HG03469 (cell line): ENCODE results near the gene GPC4.
"Not testable (repeated sequence)": the region's sequence is repeated elsewhere in the genome, so short reads cannot be mapped to it uniquely, and the experiment has no call there.

Experiments used
- ATAC-seq: cut with Tn5 transposase; IDR thresholded peaks from one replicate; pipeline ENCODE4 v1.9.1; 2021; ENCODE audit warnings: mild to moderate bottlenecking, moderate library complexity, moderate number of reproducible peaks; ENCODE audit not compliant: unreplicated experiment

The GPC4 gene

DNA sequence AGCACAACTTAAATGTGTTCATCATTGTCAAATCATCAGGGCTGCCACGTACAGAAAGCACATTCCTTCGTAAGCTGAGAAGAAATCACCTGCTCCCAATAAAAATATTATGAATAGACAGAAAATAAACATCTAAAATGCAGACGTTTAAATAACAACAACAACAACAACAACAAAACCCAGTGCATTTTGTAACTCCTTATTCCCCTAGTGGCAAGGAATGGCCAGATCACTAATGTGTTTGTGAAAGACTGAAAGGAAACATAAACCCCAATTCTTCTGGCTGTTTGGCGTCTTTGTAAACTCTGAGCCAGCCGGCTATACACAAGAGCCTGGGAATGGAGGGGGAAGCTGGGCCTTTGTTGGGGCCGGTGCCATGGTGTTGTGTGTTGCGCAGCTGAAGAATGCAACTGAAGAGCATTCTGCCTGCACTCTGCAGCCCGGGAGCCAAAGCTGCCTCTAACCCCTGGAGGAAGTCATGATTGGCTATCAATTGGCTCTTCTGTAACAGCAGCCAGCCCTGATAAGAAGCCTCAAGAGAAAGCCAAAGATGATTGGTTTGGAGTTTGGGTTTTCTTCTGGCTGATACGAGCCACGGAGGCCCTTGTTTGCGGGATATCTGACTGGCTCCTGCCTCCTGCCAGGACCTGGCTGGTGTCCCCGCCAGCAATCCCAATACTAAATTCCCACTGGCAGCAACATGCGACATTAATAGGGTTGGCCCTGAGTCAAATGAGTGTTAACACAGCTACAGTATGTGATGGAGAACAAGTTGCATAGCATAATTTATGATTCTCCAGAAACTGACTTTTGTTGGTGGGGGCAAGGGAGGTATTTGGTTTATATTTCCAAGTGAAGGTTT, 107.4 kb downstream of the GPC4 start:
- no peak for ATAC-seq

DNA sequence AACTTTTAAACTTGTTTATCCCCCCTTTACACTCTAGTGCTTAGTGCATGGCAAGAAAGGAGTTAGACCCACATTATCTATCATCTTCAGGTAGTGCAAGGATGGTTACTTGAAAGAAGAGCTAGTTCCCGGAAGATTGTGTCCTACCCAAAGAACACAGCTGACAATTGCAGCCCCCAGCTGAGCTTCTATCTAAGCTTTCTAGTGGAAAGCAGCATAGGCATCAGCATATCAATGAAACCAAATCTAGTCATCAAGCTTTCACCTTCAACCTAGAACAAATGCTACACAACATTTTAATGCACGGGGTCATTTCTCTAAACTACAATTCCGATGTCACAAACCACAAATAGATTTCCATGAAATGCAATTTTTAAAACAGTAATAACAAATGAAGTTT, 108.2 kb downstream of the GPC4 start:
- no peak for ATAC-seq

DNA sequence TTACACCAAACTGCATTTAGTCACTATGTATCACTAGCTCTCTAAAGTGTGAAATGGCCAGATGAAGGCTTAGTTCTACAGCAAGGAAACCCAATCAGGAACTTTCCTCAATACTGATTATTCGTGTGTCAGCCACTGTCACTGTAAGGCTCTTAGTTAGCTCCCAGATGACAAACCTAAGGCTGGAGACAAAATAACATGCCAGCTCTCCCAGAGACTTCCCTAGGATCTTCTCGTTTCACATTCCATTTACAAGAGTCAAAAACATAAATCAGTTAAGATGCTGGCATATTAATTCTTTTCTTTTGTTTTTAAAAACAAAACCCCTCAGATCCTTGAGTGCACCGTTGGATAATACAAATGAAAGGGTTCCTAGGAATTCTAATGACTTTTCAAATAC, 109.0 kb downstream of the GPC4 start:
- no peak for ATAC-seq

DNA sequence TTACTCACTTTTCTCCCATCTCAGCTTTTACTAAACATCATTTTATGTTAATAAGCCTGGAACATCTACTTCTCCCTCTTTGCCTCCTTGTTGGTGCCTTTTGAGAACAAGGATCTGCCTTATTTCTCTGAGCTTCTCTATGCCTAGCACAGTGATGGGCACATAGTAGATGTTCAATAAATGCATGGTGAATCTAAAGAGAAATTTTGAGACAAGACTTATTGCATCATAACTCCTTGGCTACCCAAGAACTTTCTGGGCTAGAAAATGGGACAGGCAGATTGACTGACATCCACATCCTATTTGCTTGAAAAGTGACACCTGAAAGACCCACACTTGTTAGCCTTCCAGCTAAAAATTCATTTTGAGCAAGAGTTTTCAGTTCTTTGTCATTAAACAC, 109.9 kb downstream of the GPC4 start:
- no peak for ATAC-seq

DNA sequence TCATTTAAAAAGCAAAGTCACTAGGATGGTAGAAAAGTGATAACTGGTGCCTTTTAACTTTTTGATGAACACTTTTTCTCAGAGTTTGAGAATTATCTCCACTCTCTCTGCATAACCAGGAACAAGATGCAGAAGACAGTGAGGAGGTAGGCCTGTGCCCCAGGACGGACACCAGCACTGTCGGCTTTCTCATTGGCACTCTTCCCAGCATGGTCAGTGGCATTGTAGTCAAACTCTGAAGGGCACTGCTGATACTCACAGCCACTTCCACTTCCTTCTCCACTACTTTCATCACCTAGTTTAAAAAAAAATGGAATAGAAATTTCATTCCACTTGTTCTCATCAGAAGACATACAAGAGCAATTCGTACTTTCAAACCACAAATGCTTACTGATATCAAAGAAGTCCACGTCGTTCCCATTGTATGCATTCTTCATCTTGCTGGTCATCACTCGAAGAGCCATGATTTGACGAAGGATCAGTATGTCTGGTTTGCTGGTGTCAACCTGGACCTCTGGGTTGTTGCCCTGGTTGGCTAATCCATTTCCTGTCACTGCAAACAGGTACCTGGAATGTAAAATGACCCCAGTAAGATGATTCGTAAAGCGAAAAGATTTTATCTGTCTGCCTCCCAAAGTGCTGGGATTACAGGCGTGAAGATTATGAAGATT, 112.4 kb downstream of the GPC4 start:
- ATAC-seq, result no peak

DNA sequence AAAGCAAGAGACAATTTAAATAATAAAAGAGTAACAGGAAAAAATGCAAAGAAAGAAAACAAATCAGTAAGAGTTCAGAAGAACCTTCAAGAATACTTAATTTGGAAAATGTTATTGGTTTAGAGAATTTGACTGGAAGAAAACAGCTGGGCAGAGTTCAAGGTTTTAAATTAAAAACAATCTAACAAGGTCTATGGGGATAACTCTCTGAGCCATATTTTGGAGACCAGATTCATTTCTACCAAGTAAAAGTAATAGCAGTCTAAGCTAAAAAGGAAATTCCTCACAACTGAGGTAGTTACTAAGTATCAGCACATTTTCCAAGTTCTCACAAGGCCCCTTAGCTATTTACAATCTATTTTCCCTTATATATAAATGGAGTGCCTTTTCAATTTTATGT, 114.7 kb downstream of the GPC4 start:
- no peak for ATAC-seq

DNA sequence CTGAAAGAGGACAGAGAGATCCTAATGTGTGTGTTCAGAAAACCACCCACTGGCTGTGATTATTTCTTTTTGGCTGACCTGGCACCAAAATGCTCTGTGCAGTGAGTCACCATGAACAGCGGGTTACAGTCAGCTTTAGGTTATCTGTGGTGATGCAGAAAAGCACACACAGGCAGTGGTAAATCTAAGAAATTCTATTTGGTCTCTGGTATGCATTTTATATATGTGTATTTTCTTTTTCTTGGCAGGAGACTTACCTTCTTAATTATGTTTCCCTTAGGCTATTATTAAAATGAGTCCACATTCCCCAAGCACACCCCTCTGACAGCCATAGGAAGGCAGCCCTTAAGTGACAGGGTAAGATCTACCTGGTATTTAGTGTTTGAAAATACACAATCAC, 118.0 kb downstream of the GPC4 start:
- no peak for ATAC-seq

DNA sequence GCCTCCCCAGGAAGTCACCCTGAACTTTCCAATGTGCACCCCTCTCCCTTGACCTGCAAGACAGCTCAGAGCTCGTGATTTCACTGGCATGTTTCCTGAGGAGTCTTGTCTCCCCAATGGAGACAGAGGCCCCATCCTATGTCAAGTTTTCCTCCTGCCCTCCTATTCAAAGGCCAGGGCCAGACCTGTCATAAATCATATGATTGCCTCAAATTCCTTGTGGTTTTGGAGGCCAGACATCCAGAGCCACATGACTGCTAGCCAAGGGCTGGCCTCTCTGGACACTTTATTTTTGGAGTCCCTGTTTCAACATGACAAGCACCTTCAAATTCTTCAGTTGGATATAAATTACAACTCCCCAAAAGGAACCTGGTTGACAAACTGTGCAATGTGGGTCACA, 121.2 kb downstream of the GPC4 start:
- no peak for ATAC-seq

DNA sequence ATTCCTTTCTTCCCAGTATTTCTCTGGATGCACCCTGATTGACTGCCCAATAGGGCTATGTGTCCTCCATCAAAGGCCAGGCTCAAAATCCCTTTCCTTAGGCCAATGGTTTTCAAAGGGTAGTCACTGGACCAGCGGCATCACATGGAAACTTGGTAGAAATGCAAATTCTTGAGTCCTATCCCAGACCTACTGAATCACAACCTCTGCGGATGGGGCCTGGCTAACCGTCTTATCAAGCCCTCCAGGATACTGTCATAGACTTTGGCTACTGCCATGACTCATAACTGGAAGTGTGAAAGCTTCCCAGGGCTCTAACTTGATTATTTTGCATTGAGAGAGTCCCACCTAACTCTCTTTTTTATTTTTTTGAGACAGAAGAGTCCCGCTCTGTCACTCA, 125.2 kb downstream of the GPC4 start:
- ATAC-seq, result no peak

DNA sequence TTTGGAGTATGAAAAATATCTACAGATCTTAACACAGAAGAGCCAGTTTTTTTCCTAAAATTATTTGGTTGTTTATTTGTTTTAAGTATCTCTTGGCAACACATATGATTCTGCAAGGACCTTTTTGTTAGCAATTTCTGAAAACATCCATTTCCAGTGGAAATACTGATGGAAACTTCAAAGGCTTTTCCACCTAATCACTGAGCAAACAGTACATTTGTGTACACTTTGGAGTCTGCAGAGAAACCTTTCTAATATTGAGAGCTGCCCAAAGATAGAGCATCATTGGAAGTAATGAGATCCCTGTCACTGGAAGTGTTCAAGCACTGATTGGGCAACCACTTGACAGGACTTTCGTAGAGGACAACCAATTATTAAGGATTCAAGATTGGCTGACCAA, 127.4 kb downstream of the GPC4 start:
- ATAC-seq, result no peak

DNA sequence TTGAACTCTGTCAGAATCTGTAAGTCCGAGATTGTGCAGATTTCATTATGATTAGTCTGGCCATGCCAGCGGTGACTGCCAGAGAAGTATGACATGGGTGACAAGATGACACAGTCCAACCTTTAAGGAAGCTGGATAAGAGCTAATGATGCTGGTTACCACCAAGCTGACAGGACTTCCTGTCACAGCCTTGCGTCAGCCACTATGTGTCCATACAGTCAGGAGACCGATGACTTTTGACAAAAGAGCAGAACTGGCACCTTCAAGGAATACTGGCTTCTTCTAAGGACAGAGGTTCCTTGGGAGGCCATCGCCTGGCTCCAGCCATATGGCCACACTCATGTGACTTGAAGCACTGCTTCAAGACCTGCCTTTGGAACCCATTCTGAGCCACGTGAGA, 129.9 kb downstream of the GPC4 start:
- no peak for ATAC-seq

DNA sequence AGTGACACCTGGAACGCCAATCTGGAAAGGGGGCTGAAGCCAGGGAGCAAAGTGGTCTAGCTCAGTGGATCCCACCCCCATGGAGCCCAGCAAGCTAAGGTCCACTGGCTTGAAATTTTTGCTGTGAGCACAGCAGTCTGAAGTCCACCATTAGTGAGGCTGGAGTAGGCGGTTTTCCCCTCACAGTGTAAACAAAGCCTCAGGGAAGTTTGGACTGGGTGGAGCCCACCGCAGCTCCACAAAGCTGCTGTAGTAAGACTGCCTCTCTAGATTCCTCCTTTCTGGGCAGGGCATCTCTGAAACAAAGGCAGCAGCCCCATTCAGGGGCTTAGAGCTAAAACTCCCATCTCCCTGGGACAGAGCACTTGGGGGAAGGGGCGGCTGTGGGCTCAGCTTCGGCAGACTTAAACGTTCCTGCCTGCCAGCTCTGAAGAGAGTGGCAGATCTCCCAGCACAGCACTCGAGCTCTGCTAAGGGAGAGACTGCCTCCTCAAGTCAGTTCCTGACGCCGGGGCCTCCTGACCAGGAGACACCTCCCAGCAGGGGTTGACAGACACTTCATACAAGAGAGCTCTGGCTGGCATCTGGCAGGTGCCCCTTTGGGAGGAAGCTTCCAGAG, 136.1 kb downstream of the GPC4 start:
- not testable (repeated sequence) for ATAC-seq

DNA sequence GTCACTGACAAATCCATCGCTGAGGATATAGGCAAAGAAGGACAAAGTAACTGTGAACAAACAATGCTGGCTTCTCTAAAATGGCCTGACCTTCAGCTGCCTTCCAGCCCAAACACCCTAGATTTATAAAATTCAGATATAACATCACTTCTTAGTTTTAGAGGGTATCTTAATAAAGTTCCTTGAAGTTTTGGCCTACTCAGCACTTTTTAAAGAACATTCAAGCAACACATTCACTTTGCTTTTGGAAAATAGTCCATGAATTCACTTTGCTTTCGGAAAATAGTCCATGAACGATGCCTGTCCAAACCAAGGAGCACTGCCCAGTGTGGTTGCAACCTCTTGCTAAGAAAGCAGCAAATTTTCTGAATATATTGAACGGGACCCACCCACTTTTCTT, 142.1 kb downstream of the GPC4 start:
- no peak for ATAC-seq

DNA sequence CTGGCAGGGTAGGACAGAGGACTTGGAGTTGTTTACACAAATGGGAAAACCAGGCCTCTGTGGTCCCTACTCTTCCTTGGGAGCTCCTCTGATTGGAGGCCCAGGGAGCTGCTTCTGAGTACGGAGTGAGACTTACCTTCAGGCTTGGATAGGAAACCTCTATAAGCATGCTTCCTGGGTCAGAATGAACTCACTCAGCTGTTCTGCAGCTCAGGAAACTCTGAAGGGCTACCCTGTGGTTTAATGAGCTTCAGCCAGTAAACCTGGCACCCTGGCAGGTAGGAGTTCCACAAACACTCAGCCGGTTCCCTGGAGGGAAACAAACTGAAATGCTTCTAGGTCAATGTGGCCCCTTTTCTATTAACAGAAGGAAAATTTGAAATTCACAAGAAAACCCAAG, 146.1 kb downstream of the GPC4 start:
- no peak for ATAC-seq

DNA sequence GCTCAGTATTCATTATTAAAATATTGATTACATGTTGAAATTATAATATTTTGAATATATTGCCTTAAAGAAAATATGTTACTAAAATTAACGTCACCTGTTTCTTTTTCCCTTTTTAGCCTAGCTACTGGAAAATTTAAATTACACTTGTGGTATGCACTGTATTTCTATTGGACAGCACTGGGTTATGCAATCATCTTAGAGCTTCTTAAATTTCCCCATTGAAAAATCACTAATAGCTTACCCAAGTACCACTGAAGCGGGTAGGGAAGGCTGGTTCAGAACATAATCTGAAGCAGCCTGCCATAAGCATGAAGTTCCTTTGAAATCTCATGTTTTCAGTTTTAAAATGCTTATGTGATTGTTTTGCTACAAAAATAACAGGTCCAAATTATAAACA, 147.7 kb downstream of the GPC4 start:
- ATAC-seq, result no peak

DNA sequence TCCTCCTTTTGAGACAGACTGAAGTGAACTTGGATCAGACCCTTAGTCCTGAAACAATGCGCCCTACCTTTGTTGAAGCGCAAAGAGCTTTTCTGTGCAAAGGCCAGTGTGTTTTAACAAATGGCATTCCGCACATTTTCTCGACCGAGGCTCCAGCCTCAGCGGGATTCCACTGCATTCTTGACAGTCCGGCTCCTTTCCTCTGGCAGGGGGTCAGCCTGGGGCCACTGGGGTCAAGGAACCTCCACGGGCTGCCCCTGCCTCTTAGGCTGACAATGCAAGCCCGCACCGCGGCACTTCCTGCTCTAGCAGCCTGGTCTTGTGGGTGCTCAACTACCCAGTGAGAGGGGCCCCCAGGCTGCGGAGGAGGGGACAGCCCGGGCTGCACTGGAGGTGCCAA, 150.0 kb downstream of the GPC4 start:
- no peak for ATAC-seq

DNA sequence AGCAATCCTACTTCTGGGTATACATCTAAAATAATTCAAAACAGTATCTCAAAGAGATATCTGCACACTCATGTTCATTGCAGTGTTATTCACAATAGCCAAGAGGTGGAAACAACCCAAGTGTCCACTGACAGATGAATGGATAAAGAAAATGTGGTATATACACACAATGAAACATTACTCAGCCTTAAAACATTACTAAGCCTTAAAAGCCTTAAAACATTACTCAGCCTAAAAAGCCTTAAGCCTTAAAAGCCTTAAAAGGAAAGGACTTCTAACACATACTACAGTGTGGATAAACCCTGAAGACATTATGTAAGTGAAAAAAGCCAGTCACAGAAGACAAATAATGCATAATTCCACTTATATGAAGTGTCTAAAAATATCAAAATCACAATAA, 156.8 kb downstream of the GPC4 start:
- ATAC-seq, result no peak

DNA sequence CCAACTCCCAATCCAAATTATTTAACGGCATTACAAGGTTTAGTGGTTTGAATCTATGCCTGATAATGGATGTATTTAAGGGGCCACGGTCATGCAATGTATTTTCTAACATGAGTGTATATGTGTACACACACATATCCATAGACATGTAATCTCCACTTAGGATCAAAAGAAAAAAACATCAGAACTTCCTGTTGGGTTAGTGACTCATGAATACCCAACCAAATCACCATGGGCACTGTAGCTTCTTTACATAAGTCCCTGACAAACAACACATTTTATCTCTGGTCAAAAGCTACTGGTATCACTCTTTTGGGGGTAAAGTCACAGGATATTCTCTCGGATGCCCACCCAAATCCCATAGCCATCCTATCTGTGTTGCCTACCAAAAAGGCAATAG, 160.6 kb downstream of the GPC4 start:
- ATAC-seq, result no peak

DNA sequence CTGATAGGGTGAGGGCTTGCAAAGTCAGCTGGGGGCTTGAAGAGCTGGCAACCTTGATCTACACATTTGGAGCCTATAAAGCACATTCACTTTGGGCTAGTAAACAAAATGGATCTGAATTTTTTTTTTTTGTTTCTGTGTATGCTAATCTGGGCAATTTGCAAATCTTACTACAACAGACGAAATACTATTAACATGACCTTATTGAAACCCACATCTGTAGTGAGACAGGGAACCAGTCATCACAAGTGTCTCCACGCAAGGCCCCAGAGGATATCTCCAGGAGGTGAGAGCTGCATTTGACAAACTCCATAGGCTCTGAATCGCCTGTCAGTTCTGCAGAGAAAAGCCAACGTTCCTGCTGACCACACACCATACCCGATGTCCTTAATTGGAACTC, 164.1 kb downstream of the GPC4 start:
- ATAC-seq, result no peak

DNA sequence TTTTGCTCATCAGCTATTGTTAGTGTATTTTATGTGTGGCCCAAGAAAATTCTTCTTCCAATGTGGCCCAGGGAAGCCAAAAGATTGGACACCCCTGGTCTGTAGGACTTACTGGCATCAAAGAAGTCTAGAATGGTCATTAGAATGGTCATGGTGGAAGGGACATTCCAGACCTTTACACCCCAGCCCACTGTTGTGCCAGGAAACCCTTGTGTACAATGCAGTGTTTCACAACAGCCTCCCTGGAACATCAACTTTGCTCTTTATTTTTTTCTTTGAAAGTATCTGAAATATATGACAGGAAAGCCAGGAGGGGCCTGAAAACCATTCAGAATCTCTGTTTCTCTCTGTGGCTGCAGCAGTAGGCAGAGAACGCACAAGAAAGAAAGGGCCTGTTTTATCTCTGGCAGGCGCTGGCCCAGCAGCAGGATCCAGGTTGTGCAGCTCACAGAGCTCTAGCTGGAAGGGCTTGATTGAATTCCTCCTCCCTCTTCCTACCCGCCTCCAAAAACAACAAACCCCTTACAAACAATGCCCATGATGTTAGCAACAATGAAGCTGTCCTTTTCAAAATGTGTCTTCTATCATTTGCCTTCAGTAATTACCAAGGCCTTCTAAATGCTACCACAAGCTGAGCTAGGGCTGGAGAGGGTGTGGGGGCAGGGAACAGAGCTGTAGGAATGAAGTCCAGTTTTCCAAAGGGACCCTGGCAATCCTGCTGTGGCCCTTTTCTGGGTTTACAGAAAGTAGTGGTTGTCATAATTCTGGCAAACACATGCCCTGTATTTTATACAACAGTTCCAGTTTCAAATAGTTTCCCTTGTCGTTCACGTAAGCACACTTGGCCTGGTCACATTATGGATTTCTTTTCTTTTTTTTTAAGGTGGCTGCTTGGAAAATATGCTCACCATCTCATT, 164.8 kb downstream of the GPC4 start:
- ATAC-seq, result no peak
